Esophagus (tissue), 2 donors: ENCODE results near the gene FOXP1. TPM values are rescaled to one million over a fixed set of nuclear protein-coding genes. Genes with fewer than 3 reads are reported as not detected.

ENCODE experiments used
- H3K27ac ChIP-seq, 2 donors: one replicate each; pipeline ENCODE4 v1.5.1; 2013; ENCODE audit warnings: low read depth in 2 of 2, mild to moderate bottlenecking in 2 of 2, inconsistent platforms in 1 of 2, low read length in 1 of 2, moderate library complexity in 1 of 2
- H3K27me3 ChIP-seq, 2 donors: one replicate each; pipeline ENCODE4 v1.6.1; 2013; ENCODE audit warnings: low read length in 2 of 2, control low read depth in 1 of 2, mild to moderate bottlenecking in 1 of 2; ENCODE audit not compliant: insufficient read depth in 2 of 2, control insufficient read depth in 1 of 2
- H3K36me3 ChIP-seq, 2 donors: one replicate each; pipeline ENCODE4 v1.6.1; 2013; ENCODE audit warnings: low read length in 1 of 2; ENCODE audit not compliant: control insufficient read depth in 2 of 2, insufficient read depth in 2 of 2
- H3K4me1 ChIP-seq, 2 donors: one replicate each; pipeline ENCODE4 v1.6.1; 2013; ENCODE audit warnings: low read length in 1 of 2; ENCODE audit not compliant: control insufficient read depth in 2 of 2, insufficient read depth in 2 of 2
- H3K4me3 ChIP-seq, 2 donors: one replicate each; pipeline ENCODE4 v1.5.1; 2013; ENCODE audit warnings: low read length in 2 of 2, mild to moderate bottlenecking in 2 of 2, low read depth in 1 of 2, moderate library complexity in 1 of 2
- H3K9me3 ChIP-seq, 2 donors: one replicate each; pipeline ENCODE4 v1.6.1; 2013; ENCODE audit warnings: mild to moderate bottlenecking in 2 of 2, low read depth in 1 of 2, low read length in 1 of 2, moderate library complexity in 1 of 2; ENCODE audit not compliant: control insufficient read depth in 2 of 2, insufficient read depth in 1 of 2
- WGBS, 2 donors: extraction: QIAGEN DNeasy Blood & Tissue Kit; methylation state at CpG; one replicate each; pipeline ENCODE4 v1.1.7; 2013; 5-methylcytosine and 5-hydroxymethylcytosine counted together
- polyA plus RNA-seq, 2 donors: library from polyadenylated mRNA; stranded (reverse); fragments of 200-250 nt; gene quantifications; one replicate each; pipeline ENCODE4 v1.2.3, GENCODE V29; 2013
- donor health status: healthy with polysubstance abuse.
- donor health status: Bipolar disorder and iron deficiency.

Gene FOXP1
- polyA plus RNA-seq, 2 donors: 10.7 to 20.4 TPM

DNA sequence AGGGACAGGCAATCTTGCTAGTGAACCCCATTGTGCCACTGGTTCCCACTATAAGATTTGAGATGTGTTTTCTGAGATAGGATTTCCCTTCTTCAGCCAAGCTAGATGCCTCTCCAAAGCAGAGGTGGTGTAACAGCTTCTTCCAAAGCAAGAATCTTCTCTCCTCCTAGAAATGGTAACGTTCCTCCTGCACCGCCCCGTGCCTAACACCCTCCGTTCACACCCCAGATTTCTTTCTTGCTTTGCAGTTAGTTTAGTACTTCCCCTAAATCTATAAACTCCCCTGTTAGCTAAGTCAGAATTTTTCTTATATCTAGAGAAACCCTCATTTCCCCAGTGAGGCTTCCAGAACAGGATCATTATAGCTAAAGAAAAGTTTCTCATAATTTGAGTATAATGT is 653.5 kb downstream of the FOXP1 start:
- no peak overlapping the region for H3K27ac ChIP-seq
- H3K36me3 ChIP-seq: no peaks in the 10 kb centered on the region
- WGBS, 2 donors: 93 to 95% methylated on average over 4 of the region's 4 CpGs
- no peak overlapping the region for H3K4me3 ChIP-seq
- no peaks in the 10 kb centered on the region for H3K4me1 ChIP-seq
- H3K27me3 ChIP-seq: no peaks in the 10 kb centered on the region
- H3K9me3 ChIP-seq: no peaks in the 10 kb centered on the region

GRCh38 chr3:70927239-70927638 is 656.3 kb downstream of the FOXP1 start:
- 98% methylated on average over 4 of the region's 4 CpGs for WGBS, 2 donors
- no peaks in the 10 kb centered on the region for H3K27me3 ChIP-seq
- H3K9me3 ChIP-seq: peaks cover 0 to 4% of the 10 kb centered on the region in 2 donors

DNA sequence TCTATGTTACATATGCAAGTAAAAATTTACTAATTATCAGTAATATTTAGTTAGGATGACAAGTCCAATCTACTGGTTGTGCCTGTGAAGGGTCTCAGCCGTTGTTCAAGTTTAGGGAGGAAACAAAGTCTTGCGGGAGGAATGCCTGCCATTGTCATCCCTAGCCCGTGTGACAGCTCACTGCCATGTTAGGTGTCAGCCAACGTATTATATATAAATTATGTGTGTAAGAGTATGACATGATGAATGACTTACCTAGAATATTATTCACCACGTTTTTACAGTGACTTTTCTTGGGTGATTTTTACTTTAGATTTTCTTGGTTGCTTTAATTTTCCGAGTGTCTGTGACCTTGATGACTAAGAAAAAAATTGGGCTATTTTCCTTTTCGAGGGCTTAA is 656.7 kb downstream of the FOXP1 start:
- 78 to 82% methylated on average over 7 of the region's 7 CpGs for WGBS, 2 donors

More at GRCh38 chr3:70927239-70927638, 656.3 kb downstream of the FOXP1 start:
- Histone ChIP-seq H3K36me3 (no peaks in the 10 kb centered on the region), H3K4me1 (no peaks in the 10 kb centered on the region), H3K4me3 (no peak overlapping the region), H3K27ac (no peak overlapping the region)

DNA sequence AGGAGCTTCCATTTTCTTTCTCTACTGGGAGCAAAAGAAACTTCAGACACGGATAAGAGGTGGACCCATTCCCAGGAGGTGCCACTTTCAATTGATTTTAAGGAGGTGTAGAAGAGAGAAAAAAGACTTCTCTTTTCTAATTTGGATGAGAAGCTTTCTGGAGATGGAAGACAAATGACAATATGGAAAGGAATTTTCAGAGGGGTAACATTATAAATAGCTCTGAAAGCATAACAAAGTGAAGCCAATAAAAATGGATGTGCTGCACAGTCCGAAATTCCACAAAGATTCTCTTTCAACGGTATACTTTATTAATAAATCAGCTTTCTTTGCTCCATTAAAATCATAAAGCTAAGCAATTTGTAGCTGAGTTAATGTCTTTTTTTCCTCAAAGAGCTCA is 663.9 kb downstream of the FOXP1 start:
- Histone ChIP-seq H3K9me3 (peaks cover 0 to 4% of the 10 kb centered on the region in 2 donors), H3K4me1 (no peaks in the 10 kb centered on the region), H3K27ac (no peak overlapping the region), H3K27me3 (no peaks in the 10 kb centered on the region), H3K36me3 (no peaks in the 10 kb centered on the region), H3K4me3 (no peak overlapping the region)
- 81% methylated on average over 3 of the region's 3 CpGs for WGBS, 2 donors

More for the DNA sequence above, 656.7 kb downstream of the FOXP1 start:
- H3K27me3 ChIP-seq: no peaks in the 10 kb centered on the region
- no peak overlapping the region for H3K27ac ChIP-seq
- H3K4me1 ChIP-seq: no peaks in the 10 kb centered on the region
- H3K36me3 ChIP-seq: no peaks in the 10 kb centered on the region
- peaks cover 0 to 4% of the 10 kb centered on the region in 2 donors for H3K9me3 ChIP-seq
- no peak overlapping the region for H3K4me3 ChIP-seq

DNA sequence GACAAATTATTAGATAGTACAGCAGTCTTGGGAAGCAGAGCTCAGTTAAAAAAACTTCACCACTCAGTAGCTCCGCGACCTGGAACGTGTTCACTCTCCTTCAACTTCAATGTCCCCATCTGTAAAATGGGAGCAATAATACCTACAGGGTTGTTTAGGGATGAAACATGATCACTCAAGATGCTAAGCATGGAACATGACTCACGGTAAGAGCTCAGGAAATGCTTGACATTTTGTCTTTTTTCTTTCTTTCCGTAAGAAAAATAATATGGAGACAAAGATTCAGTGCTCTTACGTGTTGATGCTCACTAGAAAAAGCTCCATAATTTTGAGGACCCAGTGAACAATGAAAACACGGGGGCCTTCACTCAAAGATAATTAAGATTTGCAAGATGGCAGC is 664.4 kb downstream of the FOXP1 start:
- Histone ChIP-seq H3K4me1 (no peaks in the 10 kb centered on the region), H3K9me3 (no peaks in the 10 kb centered on the region), H3K27me3 (no peaks in the 10 kb centered on the region), H3K4me3 (no peak overlapping the region), H3K27ac (no peak overlapping the region), H3K36me3 (no peaks in the 10 kb centered on the region)
- 92 to 96% methylated on average over 7 of the region's 7 CpGs for WGBS, 2 donors

DNA sequence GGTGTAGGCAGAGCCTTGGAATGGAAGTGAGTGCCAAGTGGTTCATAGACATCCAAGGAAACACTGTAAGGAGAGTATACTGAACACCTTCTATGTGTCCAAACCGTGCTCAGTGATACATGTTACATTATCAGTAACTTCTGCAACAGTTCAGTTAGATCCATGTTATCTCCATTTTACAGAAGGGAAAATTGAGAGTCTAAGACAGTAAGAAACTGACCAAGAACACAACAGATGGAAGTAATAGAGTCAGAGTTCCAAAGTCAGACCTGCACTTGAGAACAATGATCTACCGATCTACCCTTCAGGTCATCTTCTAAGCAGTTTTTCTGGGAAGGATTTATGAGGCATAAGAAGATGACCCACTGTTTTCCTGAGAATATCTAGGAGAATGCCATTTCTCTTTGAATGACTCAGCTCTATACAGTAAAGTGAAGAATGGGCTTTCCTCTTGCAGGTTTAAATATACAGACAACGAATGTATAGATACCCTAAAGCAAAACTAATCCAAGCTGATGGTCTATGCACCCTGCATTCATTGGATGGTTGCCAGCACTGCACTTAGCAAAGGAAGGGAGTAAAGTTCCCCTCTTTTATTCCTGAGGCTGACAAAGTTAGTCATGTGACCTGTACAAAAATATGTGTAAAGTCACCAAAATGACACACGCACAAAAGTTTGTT is 667.0 kb downstream of the FOXP1 start:
- Histone ChIP-seq H3K27ac (no peak overlapping the region), H3K4me1 (no peaks in the 10 kb centered on the region), H3K4me3 (no peak overlapping the region), H3K27me3 (no peaks in the 10 kb centered on the region), H3K9me3 (no peaks in the 10 kb centered on the region), H3K36me3 (no peaks in the 10 kb centered on the region)
- 59 to 65% methylated on average over 4 of the region's 4 CpGs for WGBS, 2 donors

DNA sequence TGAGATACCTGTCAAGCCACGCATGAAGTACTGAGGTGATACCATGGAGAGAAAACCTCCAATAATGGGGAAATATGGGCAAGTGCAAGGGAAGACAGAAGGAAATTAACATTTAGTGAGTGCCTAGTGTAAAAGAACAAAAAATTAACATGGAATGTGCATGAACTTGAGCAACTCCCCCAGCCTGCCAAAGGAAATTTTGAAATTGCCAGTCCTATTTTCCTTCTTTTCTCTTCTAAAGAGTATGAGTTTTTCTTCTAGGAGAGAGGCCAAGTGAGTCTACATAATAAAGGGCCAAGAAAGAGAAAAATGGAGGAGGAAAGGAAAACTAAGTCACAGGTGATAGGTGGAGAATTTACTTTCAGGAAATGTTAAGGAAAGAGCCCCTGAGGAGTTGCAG is 668.7 kb downstream of the FOXP1 start:
- WGBS, 2 donors: 93 to 96% methylated on average over 1 of the region's 1 CpG
- Histone ChIP-seq H3K27me3 (no peaks in the 10 kb centered on the region), H3K36me3 (no peaks in the 10 kb centered on the region)

GRCh38 chr3:70911719-70912118 is 671.8 kb downstream of the FOXP1 start:
- Histone ChIP-seq H3K36me3 (no peaks in the 10 kb centered on the region), H3K9me3 (no peaks in the 10 kb centered on the region), H3K27ac (no peak overlapping the region), H3K4me3 (no peak overlapping the region), H3K4me1 (no peaks in the 10 kb centered on the region), H3K27me3 (no peaks in the 10 kb centered on the region)
- 89 to 93% methylated on average over 5 of the region's 5 CpGs for WGBS, 2 donors

More for the DNA sequence above, 668.7 kb downstream of the FOXP1 start:
- H3K4me3 ChIP-seq: no peak overlapping the region
- H3K4me1 ChIP-seq: no peaks in the 10 kb centered on the region
- no peaks in the 10 kb centered on the region for H3K9me3 ChIP-seq
- H3K27ac ChIP-seq: no peak overlapping the region

- Histone ChIP-seq H3K4me3 (no peak overlapping the region), H3K36me3 (no peaks in the 10 kb centered on the region), H3K4me1 (no peaks in the 10 kb centered on the region), H3K27me3 (no peaks in the 10 kb centered on the region), H3K27ac (no peak overlapping the region), H3K9me3 (no peaks in the 10 kb centered on the region)
- WGBS, 2 donors: 94 to 96% methylated on average over 11 of the region's 11 CpGs
Observed at GRCh38 chr3:70905491-70905890, 678.0 kb downstream of the FOXP1 start.
